Brain microvascular endothelial cell (primary cell): ENCODE measurements around the gene SLC36A4.

Experiments
- DNase-seq: peaks from one replicate; pipeline ENCODE4 v3.0.0-alpha.2; 2020
- H3K27ac ChIP-seq: fragments of 250-450 bp; sonication (Bioruptor Pico); 2 replicates; pipeline ENCODE4 v1.5.1; 2020; ENCODE audit warnings: mild to moderate bottlenecking, moderate library complexity
- H3K27me3 ChIP-seq: fragments of 250-450 bp; sonication (Bioruptor Pico); replicated peaks from 2 replicates; pipeline ENCODE4 v1.5.1; 2020; ENCODE audit warnings: mild to moderate bottlenecking
- H3K36me3 ChIP-seq: fragments of 250-450 bp; sonication (Bioruptor Pico); replicated peaks from 2 replicates; pipeline ENCODE4 v1.5.1; 2020; ENCODE audit warnings: mild to moderate bottlenecking
- H3K4me3 ChIP-seq: 2 replicates; pipeline ENCODE4 v1.5.1; 2011; ENCODE audit warnings: low read depth, mild to moderate bottlenecking, control low read depth, low read length, moderate library complexity
- CTCF ChIP-seq: IDR thresholded peaks from 2 replicates; pipeline ENCODE4 v1.5.1; 2011; ENCODE audit warnings: low read depth, mild to moderate bottlenecking, moderate library complexity, low read length, control low read depth, inconsistent platforms; ENCODE audit errors: missing control alignments
- in situ Hi-C: cut with HindIII; loops from 2 replicates; pipeline ENCODE4 v1.10.0; 2017; ENCODE audit warnings: low sequenced_read_pairs, low pct_ligation_motif_present

SLC36A4 gene

DNA sequence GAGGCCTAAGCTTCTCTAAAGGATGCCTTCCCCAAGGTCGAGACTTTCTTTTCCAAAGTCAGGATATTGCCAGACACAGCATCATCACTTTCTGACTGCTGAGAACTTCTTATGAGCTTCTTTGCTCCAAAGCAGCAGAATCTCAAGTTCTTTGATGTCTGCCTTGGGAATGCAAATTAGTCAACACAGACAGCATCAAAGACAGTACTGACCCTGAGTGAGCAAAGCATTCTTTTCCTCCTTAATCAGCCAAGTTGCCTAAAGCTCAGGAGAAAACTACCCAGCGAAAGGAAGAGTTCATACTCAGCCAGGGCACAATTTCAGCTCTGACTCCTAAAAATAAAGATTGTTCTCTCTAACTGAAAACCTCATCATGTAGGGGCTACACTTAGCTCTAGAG is 98.0 kb downstream of the SLC36A4 start:
- Histone ChIP-seq H3K36me3 (no peaks in the 10 kb centered on the region), H3K27me3 (no peaks in the 10 kb centered on the region), H3K4me3 (no peak overlapping the region), H3K27ac (peak overlapping the region; percentile 20)
- in situ Hi-C loops: no loop called here
- DNase-seq: peak; percentile 32
- TF ChIP-seq CTCF: no peak
